GM12864 (cell line): ENCODE results near the gene MESP2.

ENCODE experiments used
- DNase-seq: peaks from one replicate; pipeline ENCODE4 v3.0.0-alpha.2; 2011; ENCODE audit warnings: low read depth
- H3K4me3 ChIP-seq: 2 replicates; pipeline ENCODE4 v1.5.1; 2011; ENCODE audit warnings: mild to moderate bottlenecking, low read depth, low read length, control low read depth
- CTCF ChIP-seq: IDR thresholded peaks from 2 replicates; pipeline ENCODE4 v1.5.1; 2011; ENCODE audit warnings: low read depth, mild to moderate bottlenecking, moderate library complexity, low read length, control low read depth, inconsistent platforms; ENCODE audit errors: missing control alignments

The MESP2 gene

GRCh38 chr15:89749526-89749925 is 26.6 kb upstream of the MESP2 start:
- no peak for TF ChIP-seq CTCF
- no peak overlapping the region for H3K4me3 ChIP-seq
- DNase-seq = no peak

GRCh38 chr15:89749951-89750559 is 26.1 kb upstream of the MESP2 start:
- peak overlapping the region; percentile 77 for H3K4me3 ChIP-seq
- no peak for DNase-seq
- no peak for TF ChIP-seq CTCF

GRCh38 chr15:89750560-89751542 is 25.3 kb upstream of the MESP2 start, which contains the start of gene MESP1:
Gene MESP1, minus strand, starts transcription at chr15:89751249. Its CDS starts 18 bp downstream, at chr15:89751231.
- TF ChIP-seq CTCF = peak; percentile 65
- peak within 1 kb of the TSS; percentile 77 for H3K4me3 ChIP-seq
- DNase-seq = peak; percentile 65

- TF ChIP-seq CTCF = no peak
These were observed 24.4 kb upstream of the MESP2 start for GRCh38 chr15:89751748-89752147.

GRCh38 chr15:89753855-89754254 is 22.3 kb upstream of the MESP2 start:
- DNase-seq = no peak
- TF ChIP-seq CTCF = no peak
- H3K4me3 ChIP-seq = no peak overlapping the region

More at GRCh38 chr15:89751748-89752147, 24.4 kb upstream of the MESP2 start:
- no peak for DNase-seq
- H3K4me3 ChIP-seq = no peak overlapping the region; the same call in 1 of the 2 replicates

- no peak for DNase-seq
- TF ChIP-seq CTCF = no peak
- H3K4me3 ChIP-seq = no peak overlapping the region
These were observed 21.6 kb upstream of the MESP2 start for GRCh38 chr15:89754361-89755154.
